NCI-H446 (cell line): ENCODE results near the gene RNU6-7.

Experiments
- DNase-seq, 2 experiments: peaks; one replicate each; lab custom pipeline; 2025; lab: John Stamatoyannopoulos, UW

RNU6-7 gene

GRCh38 chr14:32205554-32205953 is 3.7 kb downstream of the RNU6-7 start:
- DNase-seq: no peak

- no peak for DNase-seq
These were observed 4.1 kb downstream of the RNU6-7 start for GRCh38 chr14:32205984-32206383.

GRCh38 chr14:32206552-32206951 is 4.7 kb downstream of the RNU6-7 start:
- DNase-seq: no peak

- peak in 1 of 2 experiments; percentile 21 for DNase-seq
These were observed 6.6 kb downstream of the RNU6-7 start for GRCh38 chr14:32208490-32208889.

GRCh38 chr14:32209471-32209870 is 7.6 kb downstream of the RNU6-7 start:
- DNase-seq: no peak

- DNase-seq: no peak
These were observed 9.2 kb downstream of the RNU6-7 start for GRCh38 chr14:32211068-32211404.

- no peak for DNase-seq
These were observed 11.0 kb downstream of the RNU6-7 start for GRCh38 chr14:32212833-32213232.

GRCh38 chr14:32217301-32217700 is 15.5 kb downstream of the RNU6-7 start:
- DNase-seq: peak in 1 of 2 experiments; percentile 31

- peak; percentile 61 to 76 for DNase-seq
These were observed 23.0 kb downstream of the RNU6-7 start for GRCh38 chr14:32224737-32225377.

- no peak for DNase-seq
These were observed 23.6 kb downstream of the RNU6-7 start for GRCh38 chr14:32225378-32225920.

- no peak for DNase-seq
These were observed 24.2 kb downstream of the RNU6-7 start for GRCh38 chr14:32226056-32226455.

GRCh38 chr14:32230181-32230580 is 28.3 kb downstream of the RNU6-7 start:
- no peak for DNase-seq

GRCh38 chr14:32230695-32231280 is 28.9 kb downstream of the RNU6-7 start:
- no peak for DNase-seq

GRCh38 chr14:32232481-32232880 is 30.6 kb downstream of the RNU6-7 start:
- no peak for DNase-seq

- DNase-seq: no peak
These were observed 31.4 kb downstream of the RNU6-7 start for GRCh38 chr14:32233260-32233659.

- no peak for DNase-seq
These were observed 42.6 kb downstream of the RNU6-7 start for GRCh38 chr14:32244404-32244803.

GRCh38 chr14:32246751-32247150 is 44.9 kb downstream of the RNU6-7 start:
- DNase-seq: no peak

GRCh38 chr14:32249371-32249770 is 47.5 kb downstream of the RNU6-7 start:
- no peak for DNase-seq

- no peak for DNase-seq
These were observed 47.9 kb downstream of the RNU6-7 start for GRCh38 chr14:32249780-32250179.

GRCh38 chr14:32250681-32251080 is 48.8 kb downstream of the RNU6-7 start:
- DNase-seq: no peak

GRCh38 chr14:32251530-32251929 is 49.7 kb downstream of the RNU6-7 start:
- peak; percentile 46 to 50 for DNase-seq
